GM06990 (cell line): ENCODE data around the gene LRRC37A.
"Not testable (repeated sequence)": the region's sequence is repeated elsewhere in the genome, so short reads cannot be mapped to it uniquely, and the experiment has no call there.

Experiments used
- DNase-seq: peaks from one replicate; pipeline ENCODE4 v3.0.0-alpha.2; 2011; ENCODE audit not compliant: insufficient read length; ENCODE audit errors: extremely low read depth
- H3K27me3 ChIP-seq: replicated peaks from 2 replicates; pipeline ENCODE4 v1.6.0; 2011; ENCODE audit warnings: low read length; ENCODE audit not compliant: control insufficient read depth, insufficient read depth
- H3K36me3 ChIP-seq: 2 replicates; pipeline ENCODE4 v1.5.1; 2011; ENCODE audit warnings: low read length; ENCODE audit not compliant: control insufficient read depth, insufficient read depth
- H3K4me3 ChIP-seq: replicated peaks from 2 replicates; pipeline ENCODE4 v1.5.1; 2011; ENCODE audit warnings: low read depth, mild to moderate bottlenecking, control low read depth, low read length

Gene LRRC37A

DNA sequence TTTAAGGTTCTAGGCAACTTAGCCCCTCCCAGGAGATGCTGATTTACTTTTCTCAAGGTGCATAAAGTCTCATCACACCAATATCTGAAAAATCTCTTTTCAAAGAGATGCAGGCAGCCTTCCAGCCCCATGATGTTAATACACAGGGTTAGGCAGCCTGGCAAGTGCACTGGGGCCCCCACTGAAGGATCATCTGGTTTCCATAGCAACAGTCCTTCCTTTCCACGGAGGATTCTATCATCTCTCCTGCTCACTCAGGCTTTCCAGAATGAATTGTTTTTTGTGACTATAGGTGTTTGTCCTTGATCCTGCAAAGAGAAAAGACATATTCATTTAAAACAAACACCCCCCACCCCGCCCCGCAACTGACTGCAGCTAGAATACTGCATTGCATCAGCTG, 72.6 kb downstream of the LRRC37A start:
- not testable (repeated sequence) for DNase-seq, H3K27me3 ChIP-seq, H3K36me3 ChIP-seq, H3K4me3 ChIP-seq

DNA sequence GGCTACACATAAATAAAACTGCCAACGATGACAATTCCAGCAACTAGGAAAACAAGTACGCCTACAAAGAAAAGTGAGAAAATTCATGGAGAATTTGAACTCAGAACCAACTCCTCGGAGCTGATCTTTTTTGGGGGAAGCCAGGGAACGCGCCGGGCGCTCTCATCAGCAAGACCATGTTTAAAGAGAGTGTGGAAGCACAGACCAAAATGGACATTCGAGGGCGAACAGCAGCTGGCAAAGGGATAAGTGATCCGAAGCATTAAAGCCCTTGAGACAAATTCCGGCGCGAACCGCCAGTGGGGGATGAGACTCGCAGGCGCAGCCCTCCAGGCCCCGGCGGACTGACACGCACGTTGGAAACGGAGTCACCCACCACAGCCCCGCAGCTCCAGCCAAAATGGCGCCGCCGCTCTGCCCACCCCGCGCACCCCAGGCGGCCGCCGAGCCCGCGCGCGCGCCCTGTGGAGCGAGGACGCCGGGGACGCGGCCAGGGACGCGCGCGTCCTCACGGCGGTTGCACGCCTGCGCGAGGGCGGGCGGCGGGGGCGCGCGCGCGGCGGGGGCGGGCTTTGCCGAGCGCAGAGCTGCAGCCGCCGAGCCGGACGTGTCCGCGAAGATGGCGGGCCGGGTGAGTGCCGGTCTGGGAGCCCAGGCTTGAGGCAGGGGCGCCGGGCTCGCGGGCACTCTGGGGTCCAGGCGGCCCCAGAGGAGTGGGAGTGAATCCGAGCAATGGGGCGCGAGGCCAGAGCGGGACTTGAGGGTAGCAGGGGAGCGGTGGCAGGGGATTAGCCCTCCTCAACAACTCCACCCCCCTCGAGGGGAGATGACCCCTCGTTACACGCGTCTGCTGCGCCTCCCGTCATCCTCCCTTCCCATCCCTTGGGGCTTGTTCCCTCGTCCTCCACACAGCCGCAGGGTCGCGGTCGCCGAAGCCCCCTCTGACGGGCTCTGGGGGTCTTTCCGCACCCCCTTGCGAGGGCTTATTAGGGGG, 77.6 kb downstream of the LRRC37A start:
- not testable (repeated sequence) for H3K27me3 ChIP-seq, DNase-seq, H3K36me3 ChIP-seq, H3K4me3 ChIP-seq

DNA sequence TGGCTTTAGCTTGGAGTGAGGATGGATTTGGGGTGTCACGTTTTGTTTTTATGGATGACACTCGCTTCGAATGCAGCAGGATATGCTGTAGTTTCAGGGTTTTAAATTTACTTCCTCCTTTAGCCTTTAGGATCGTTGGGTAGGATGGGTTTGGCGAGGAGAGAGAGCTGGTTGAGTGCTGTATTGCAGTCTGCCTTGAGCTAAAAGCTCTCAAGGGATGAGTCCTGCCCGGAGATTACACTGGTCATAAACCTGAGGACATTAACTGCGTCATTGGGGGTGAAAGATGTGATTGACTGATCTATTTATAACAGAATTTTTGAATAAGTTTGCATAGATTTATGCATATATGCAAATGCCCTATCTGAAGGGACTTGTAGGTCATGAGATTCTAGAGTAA, 78.5 kb downstream of the LRRC37A start:
- not testable (repeated sequence) for H3K27me3 ChIP-seq, H3K36me3 ChIP-seq

DNA sequence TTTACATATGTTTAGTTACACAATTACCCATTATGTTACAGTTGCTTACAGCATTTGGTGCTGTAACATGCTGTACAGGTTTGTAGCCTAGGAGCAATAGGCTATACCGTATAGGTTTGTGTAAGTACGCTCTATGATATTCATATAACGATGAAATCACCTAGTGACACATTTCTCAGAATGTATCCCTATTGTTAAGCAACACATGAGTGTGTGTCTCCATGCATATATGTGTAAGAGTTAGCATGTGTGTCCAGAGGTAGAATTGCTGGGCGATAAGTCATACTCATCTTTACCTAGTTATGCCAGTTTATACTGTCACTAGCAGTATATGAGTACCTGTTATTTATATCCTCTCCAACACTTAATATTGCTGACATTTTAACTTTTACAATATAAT, 88.2 kb downstream of the LRRC37A start:
- H3K27me3 ChIP-seq, H3K4me3 ChIP-seq, DNase-seq, H3K36me3 ChIP-seq: not testable (repeated sequence)

More for the DNA sequence above, 78.5 kb downstream of the LRRC37A start:
- not testable (repeated sequence) for DNase-seq, H3K4me3 ChIP-seq

DNA sequence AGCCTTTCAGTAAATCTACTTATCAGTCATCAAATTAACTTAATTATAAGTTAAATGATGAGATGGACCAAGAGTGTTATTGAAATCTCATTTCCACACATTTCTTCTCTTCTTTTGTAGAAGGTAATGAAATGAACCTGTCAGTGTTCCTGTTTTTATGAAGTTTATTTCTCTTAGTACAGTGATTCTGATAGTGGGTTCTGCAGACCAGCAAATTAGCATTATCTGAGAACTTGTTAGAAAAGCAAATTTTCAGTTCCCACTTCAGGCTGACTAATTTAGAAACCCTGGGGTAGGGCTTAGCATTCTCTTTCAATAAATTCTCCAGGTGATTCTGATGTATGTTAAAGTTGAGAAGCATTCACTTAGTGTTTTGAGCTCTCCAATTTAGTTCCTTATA, 90.6 kb downstream of the LRRC37A start:
- H3K4me3 ChIP-seq, H3K36me3 ChIP-seq, DNase-seq, H3K27me3 ChIP-seq: not testable (repeated sequence)
